Measurements from ENCODE around the gene TXLNA.

The TXLNA gene

DNA sequence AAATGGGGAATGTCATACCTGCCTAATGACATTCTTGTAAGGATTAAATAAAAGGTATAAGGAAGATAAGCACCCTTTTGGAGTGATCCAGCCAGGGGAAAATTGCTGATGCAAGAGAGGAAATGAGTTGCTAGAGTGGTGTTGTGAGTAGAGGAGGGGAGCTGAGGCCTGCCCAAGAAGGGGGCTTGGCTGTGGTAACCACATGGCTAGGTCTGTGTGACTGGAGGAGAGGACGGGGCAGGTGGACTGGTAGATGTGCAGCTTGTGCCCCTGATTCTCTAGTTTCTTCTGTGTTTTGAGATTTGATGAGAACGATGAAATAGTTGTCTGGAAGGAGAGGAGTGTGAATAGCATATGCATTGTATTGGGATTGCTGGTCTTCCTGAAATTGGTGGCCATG, 6.6 kb downstream of the TXLNA start:
- no peak for DNase-seq

GRCh38 chr1:32186491-32186890, 7.0 kb downstream of the TXLNA start:
- DNase-seq: no peak

DNA sequence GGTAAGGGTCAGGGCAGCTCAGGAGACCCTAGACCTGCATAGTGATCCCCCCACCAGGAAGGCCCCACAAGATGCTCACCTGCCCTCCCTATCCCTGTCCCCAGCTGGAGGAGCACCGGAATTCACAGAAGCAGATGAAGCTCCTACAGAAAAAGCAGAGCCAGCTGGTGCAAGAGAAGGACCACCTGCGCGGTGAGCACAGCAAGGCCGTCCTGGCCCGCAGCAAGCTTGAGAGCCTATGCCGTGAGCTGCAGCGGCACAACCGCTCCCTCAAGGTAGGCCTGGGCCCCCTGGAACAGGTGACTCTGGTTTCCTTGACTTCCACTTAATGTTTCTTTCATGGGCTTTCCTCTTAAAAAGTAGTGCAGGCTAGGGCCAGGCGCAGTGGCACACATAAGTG, 8.4 kb downstream of the TXLNA start:
- no peak for DNase-seq

DNA sequence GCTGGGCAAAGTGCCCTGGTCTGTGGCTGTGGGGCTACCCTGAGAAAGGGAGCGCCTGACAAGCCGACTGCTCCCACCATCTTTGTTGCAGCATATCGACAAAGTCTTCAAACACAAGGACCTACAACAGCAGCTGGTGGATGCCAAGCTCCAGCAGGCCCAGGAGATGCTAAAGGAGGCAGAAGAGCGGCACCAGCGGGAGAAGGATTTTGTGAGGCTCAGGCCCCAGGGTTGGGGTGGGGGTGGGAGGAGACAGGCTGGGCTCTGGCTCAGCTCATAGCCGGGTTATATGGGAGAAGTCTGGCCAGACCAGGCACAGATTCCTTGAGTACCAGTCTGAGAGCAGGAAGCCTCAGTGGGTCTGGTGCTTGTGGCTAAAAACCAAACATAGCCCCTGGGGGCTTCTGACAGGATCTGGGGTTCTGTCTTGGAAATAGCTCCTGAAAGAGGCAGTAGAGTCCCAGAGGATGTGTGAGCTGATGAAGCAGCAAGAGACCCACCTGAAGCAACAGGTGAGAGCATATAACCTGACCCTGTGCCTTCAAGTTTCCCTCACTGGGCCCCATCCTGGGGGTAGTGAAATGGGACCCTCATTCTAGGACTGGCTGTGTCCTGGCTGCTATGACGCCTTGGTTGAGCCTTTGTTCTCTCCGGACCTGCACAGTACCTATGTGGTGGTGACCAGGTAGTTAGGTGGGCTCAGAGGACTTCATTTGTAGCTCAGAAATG, 12.9 kb downstream of the TXLNA start:
- no peak for DNase-seq

DNA sequence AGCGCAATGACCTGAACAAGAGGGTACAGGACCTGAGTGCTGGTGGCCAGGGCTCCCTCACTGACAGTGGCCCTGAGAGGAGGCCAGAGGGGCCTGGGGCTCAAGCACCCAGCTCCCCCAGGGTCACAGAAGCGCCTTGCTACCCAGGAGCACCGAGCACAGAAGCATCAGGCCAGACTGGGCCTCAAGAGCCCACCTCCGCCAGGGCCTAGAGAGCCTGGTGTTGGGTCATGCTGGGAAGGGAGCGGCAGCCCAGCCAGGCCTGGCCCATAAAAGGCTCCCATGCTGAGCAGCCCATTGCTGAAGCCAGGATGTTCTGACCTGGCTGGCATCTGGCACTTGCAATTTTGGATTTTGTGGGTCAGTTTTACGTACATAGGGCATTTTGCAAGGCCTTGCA, 15.5 kb downstream of the TXLNA start:
- no peak for DNase-seq

GRCh38 chr1:32195531-32195930, 16.1 kb downstream of the TXLNA start:
- no peak for DNase-seq

DNA sequence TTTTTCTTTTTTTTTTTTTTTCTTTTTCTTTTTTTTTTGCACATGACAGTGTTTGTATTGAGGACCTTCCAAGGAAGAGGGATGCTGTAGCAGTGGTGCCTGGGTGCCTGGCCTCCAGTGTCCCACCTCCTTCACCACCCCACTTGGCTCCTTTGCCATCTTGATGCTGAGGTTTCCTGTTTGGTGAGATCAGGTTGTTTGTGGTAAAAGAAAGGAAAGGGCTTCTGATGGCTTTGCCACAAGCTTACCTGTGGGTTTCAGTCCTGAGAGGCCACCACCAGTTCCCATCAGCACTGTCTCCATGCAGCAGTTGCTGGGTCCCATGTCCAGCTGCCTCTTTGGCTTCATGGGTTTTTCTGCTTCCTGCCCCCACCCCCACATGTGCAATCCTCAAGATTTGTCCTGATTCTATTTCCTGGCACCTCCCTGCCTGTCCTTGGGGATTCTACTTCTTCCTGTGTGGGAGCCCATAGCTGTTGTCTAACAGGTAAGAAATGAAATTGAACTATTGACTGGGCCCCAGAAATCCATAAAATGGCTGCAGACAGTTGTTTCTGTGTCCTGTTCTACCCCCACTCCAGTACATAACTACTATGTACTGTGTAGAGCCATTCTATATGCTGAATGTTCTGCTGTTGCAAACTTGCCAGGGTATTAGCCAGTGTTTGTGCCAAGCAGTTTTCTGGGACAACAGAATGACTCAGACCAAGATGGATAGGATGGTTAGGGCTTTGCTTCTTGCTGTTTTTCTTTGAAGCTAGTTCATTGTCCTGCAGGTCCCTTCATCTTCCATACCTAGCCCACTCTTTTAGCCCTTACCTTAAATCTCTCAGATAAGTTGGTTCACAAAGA, 16.7 kb downstream of the TXLNA start:
- DNase-seq: peak; percentile 19

- no peak for DNase-seq
These were observed 17.6 kb downstream of the TXLNA start for GRCh38 chr1:32197074-32197473.

- no peak for DNase-seq
These were observed 18.4 kb downstream of the TXLNA start for GRCh38 chr1:32197837-32198236.

GRCh38 chr1:32198237-32199042, 19.0 kb downstream of the TXLNA start:
- DNase-seq: no peak

DNA sequence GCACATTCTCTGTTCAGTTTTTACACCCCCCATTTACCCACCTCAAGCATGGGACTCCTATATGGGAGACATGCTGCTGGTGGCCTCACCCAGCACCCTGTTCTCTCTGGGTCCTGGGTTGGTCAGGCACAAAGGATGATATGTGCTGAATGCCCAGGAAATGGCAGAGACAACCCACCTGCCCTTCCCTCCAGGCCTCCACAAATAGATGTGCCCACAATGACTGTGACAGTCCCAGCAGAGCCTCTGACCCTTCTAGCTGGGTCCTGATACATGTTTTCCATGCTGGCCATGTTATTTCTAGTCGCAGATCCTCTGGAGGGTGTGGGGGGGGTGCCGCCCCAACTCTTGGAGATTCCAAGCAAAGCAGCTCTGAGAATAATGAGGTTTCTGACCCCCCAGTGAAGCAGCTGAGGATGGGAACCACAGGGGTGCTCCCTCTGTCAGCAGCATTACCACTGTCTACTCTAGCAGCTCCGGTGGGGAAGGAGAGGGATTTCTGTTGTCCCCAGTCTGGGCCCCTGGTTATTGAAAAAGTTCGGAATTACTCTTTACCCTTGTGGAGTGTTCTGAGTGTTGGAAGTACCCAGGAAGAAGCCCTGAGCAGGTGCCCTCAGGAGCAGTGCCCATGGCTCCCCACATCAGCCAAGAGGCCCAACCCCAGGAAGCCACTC, 19.7 kb downstream of the TXLNA start:
- DNase-seq: no peak

GRCh38 chr1:32199717-32200072, 20.2 kb downstream of the TXLNA start:
- no peak for DNase-seq

- peak; percentile 68 for DNase-seq
These were observed 20.9 kb downstream of the TXLNA start, which contains the start of gene CCDC28B for GRCh38 chr1:32200226-32201010. Gene CCDC28B (plus strand): TSS chr1:32200595. CDS start chr1:32201936, 1,341 bp downstream.

GRCh38 chr1:32201011-32201855, 21.8 kb downstream of the TXLNA start:
- peak; percentile 95 for DNase-seq

DNA sequence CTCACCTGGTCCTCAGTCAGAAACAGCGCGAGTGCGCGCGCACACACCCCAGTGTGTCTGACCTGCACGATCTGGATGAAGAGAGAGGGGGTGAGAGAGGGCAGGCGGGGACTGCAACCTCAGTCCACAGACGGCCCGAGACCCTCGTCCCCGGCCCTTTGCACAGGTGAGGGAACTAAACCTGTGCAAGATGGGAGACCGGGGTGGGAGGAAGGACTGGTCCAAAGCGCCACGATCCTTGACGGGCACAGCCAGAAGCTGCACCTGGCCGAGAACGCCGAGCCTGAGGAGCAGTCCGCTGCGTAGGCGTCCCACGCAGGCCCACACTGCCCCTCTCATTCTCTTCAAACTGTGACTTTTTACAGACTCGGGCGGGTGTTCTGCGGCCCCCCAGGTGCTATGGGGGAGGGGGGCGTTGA, 25.5 kb downstream of the TXLNA start:
- DNase-seq: no peak

DNA sequence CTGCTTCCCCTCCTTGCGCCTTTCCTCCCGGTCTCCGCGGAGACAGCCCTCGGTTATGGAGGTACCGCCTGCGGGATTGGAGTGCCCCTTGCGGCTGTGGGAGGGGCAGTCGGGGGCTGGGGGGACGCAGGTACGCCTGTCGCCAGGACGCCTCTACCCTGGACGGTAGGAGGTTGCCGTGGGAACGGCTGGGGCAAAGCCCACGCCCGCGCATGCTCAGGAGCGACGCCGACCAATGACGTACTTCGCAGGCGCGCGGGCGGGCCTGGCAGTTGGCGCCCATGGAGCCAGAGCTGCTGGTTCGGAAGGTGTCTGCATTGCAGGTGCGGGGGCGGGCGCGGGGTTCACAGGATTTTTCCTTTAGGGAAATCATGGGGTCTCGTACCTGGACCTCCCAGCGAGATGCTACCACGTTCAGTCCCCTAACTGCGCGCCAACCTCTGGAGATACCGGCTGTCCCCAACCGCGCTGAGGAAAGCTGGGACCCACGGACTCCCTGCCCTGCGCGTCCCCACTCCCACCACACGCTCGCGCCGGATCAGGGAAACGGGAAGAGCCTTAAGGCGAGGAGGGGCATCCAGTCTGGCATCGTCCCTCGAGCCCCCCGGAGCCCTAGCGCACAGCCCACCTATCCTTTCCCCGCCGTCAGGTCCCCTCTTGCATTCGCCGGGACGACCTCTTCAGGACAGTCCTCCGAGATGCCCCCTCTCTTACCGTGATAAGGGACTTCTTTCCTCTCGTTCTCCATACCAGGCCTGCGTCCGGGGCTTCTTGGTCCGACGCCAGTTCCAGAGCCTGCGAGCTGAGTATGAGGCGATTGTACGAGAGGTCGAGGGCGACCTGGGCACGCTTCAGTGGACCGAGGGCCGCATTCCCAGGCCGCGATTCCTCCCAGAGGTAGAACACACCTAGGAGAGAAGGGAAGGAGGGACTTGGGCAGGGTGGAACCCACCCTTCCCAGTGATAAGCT, 26.2 kb downstream of the TXLNA start, which contains the start of gene IQCC:
IQCC (plus strand) TSS at position 271 of the 970 bp plus-strand sequence; CDS start at position 282, 11 bp downstream.
- peak; percentile 93 for DNase-seq

- DNase-seq: no peak
These were observed 29.0 kb downstream of the TXLNA start for GRCh38 chr1:32208469-32208868.

- peak; percentile 72 for DNase-seq
These were observed 29.4 kb downstream of the TXLNA start, which contains the start of gene DCDC2B for GRCh38 chr1:32208891-32209328. Gene DCDC2B (plus strand): TSS chr1:32209089. CDS start chr1:32209094, 5 bp downstream.

All from hematopoietic multipotent progenitor cell treated with erythropoietin and hydrocortisone succinate and interleukin-3 and kit ligand, for 4 days (in vitro differentiated cells).